Inferior parietal cortex (tissue), 1 donor: ENCODE results near the gene NEDD4L.

Experiments used
- DNase-seq: peaks from one replicate; pipeline ENCODE4 v3.0.0-alpha.2; 2016; ENCODE audit errors: extremely low spot score

Gene NEDD4L

GRCh38 chr18:58345875-58346274 lies 301.8 kb downstream of the NEDD4L start:
- DNase-seq: no peak

GRCh38 chr18:58347135-58347534 lies 303.1 kb downstream of the NEDD4L start:
- DNase-seq: no peak

GRCh38 chr18:58348517-58348916 lies 304.5 kb downstream of the NEDD4L start:
- DNase-seq: no peak

- no peak for DNase-seq
Measured at GRCh38 chr18:58348951-58349350, 304.9 kb downstream of the NEDD4L start.

GRCh38 chr18:58349650-58350049 lies 305.6 kb downstream of the NEDD4L start:
- DNase-seq: no peak

- DNase-seq: no peak
Measured at GRCh38 chr18:58350526-58350925, 306.5 kb downstream of the NEDD4L start.

GRCh38 chr18:58351776-58352175 lies 307.8 kb downstream of the NEDD4L start:
- no peak for DNase-seq

- no peak for DNase-seq
Measured at GRCh38 chr18:58353581-58353980, 309.6 kb downstream of the NEDD4L start.

- DNase-seq: no peak
Measured at GRCh38 chr18:58354051-58354450, 310.0 kb downstream of the NEDD4L start.

- DNase-seq: no peak
Measured at GRCh38 chr18:58354791-58355190, 310.8 kb downstream of the NEDD4L start.

GRCh38 chr18:58355243-58355642 lies 311.2 kb downstream of the NEDD4L start:
- no peak for DNase-seq

GRCh38 chr18:58359218-58359617 lies 315.2 kb downstream of the NEDD4L start:
- DNase-seq: no peak

- DNase-seq: no peak
Measured at GRCh38 chr18:58359620-58360019, 315.6 kb downstream of the NEDD4L start.

- DNase-seq: no peak
Measured at GRCh38 chr18:58360324-58360723, 316.3 kb downstream of the NEDD4L start.

- no peak for DNase-seq
Measured at GRCh38 chr18:58361212-58361611, 317.2 kb downstream of the NEDD4L start.

GRCh38 chr18:58362027-58362575 lies 318.1 kb downstream of the NEDD4L start:
- DNase-seq: peak; percentile 65

- DNase-seq: no peak
Measured at GRCh38 chr18:58362829-58363271, 318.8 kb downstream of the NEDD4L start.

- no peak for DNase-seq
Measured at GRCh38 chr18:58363767-58364540, 319.9 kb downstream of the NEDD4L start.

GRCh38 chr18:58364876-58365528 lies 321.0 kb downstream of the NEDD4L start:
- no peak for DNase-seq

GRCh38 chr18:58367425-58368140 lies 323.6 kb downstream of the NEDD4L start:
- no peak for DNase-seq

GRCh38 chr18:58369616-58370015 lies 325.6 kb downstream of the NEDD4L start:
- DNase-seq: no peak

- no peak for DNase-seq
Measured at GRCh38 chr18:58370038-58370580, 326.1 kb downstream of the NEDD4L start.
